K562 (cell line): ENCODE results near the gene RNPEPL1. TPM values are rescaled to one million over a fixed set of nuclear protein-coding genes. Genes with fewer than 3 reads are reported as not detected.
A peak's percentile ranks its signal among the peaks of the same experiment; 100 is the strongest.

Experiments used
- ATAC-seq: fragments of 200-7000 bp; cut with Tn5 transposase; 3 replicates; pipeline ENCODE4 v1.9.1; 2020; ENCODE audit warnings: moderate library complexity
- BruUV-seq: library from RNA; stranded (reverse); fragments of 400-500 nt; replicated peaks from 2 replicates; lab custom pipeline; 2021; lab: Mats Ljungman, UMichigan
- CTCF ChIA-PET: fragments of 300-600 bp; formaldehyde crosslinking; extraction: SDS; loops from one replicate; lab custom pipeline; 2021; ENCODE audit warnings: low intra/inter-chr PET ratio; lab: Yijun Ruan, JAX
- POLR2A ChIA-PET: fragments of 300-600, 350-650 bp; sonication (Branson Sonifier 250); formaldehyde crosslinking; extraction: SDS; loops from one replicate; lab custom pipeline; 2021; ENCODE audit warnings: antibody characterized with exemption, inconsistent platforms; lab: Yijun Ruan, JAX
- DNase-seq, 4 experiments: peaks; one replicate each; pipeline versions ENCODE4 v3.0.0 to v3.0.0-alpha.2; 2011 to 2018; ENCODE audit warnings: low spot score in 3 of 4, mixed read lengths in 3 of 4; ENCODE audit errors: extremely low read depth in 1 of 4
- FAIRE-seq: peaks from 2 replicates; lab custom pipeline; 2011; peaks lifted over from hg19 to GRCh38; lab: Jason Lieb, UNC
- H2AFZ ChIP-seq: 2 replicates; pipeline ENCODE4 v1.6.0; 2011; ENCODE audit warnings: low read depth, low read length, control low read depth, inconsistent platforms
- H3K27ac ChIP-seq: fragments of 200-600 bp; 3 replicates; pipeline ENCODE4 v1.8.0; 2011; ENCODE audit warnings: low read depth, mild to moderate bottlenecking, control low read depth, inconsistent platforms, low read length, moderate library complexity, mixed read lengths; ENCODE audit errors: extremely low read depth
- H3K27me3 ChIP-seq, 2 experiments: fragments of 300-600 bp in 1 of 2; 2 replicates in 1 of 2; 3 replicates in 1 of 2; pipeline versions ENCODE4 v1.6.0 to v1.8.0; 2011; ENCODE audit warnings: inconsistent platforms in 2 of 2, low read length in 2 of 2, mild to moderate bottlenecking in 1 of 2, mixed read lengths in 1 of 2, moderate library complexity in 1 of 2; ENCODE audit not compliant: control insufficient read depth in 2 of 2, insufficient read depth in 2 of 2
- H3K36me3 ChIP-seq: fragments of 300-600 bp; 3 replicates; pipeline ENCODE4 v1.8.0; 2011; ENCODE audit warnings: mild to moderate bottlenecking, low read length, inconsistent platforms; ENCODE audit not compliant: control insufficient read depth, insufficient read depth
- H3K4me1 ChIP-seq, 2 experiments: fragments of 200-600 bp in 1 of 2; replicated peaks in 1 of 2; 2 replicates in 1 of 2; 3 replicates in 1 of 2; pipeline versions ENCODE4 v1.5.1 to v1.8.0; 2011; ENCODE audit warnings: inconsistent platforms in 2 of 2, low read length in 2 of 2, mild to moderate bottlenecking in 1 of 2, mixed read lengths in 1 of 2, moderate library complexity in 1 of 2; ENCODE audit not compliant: control insufficient read depth in 2 of 2, insufficient read depth in 2 of 2
- H3K4me2 ChIP-seq: 2 replicates; pipeline ENCODE4 v1.6.1; 2011; ENCODE audit warnings: low read length, control low read depth, inconsistent platforms, mixed read lengths; ENCODE audit not compliant: insufficient read depth
- H3K4me3 ChIP-seq: fragments of 200-600 bp; sonication (generic), shearing (Covaris generic); 2 replicates; pipeline ENCODE4 v1.5.1; 2016; ENCODE audit warnings: control low read depth, inconsistent platforms
- H3K79me2 ChIP-seq: fragments of 200-600 bp; 3 replicates; pipeline ENCODE4 v1.8.0; 2011; ENCODE audit warnings: low read length, inconsistent platforms; ENCODE audit not compliant: control insufficient read depth, insufficient read depth
- H3K9ac ChIP-seq, 2 experiments: 2 replicates each; pipeline versions ENCODE4 v1.6.0 to v1.6.1; 2011; ENCODE audit warnings: low read depth in 2 of 2, low read length in 2 of 2, control low read depth in 1 of 2, inconsistent platforms in 1 of 2, mild to moderate bottlenecking in 1 of 2, mixed read lengths in 1 of 2; ENCODE audit not compliant: insufficient read depth in 1 of 2
- H3K9me1 ChIP-seq: one replicate; pipeline ENCODE4 v1.6.0; 2011; ENCODE audit warnings: inconsistent platforms, mild to moderate bottlenecking, low read length, moderate library complexity; ENCODE audit not compliant: control insufficient read depth, insufficient read depth
- H3K9me3 ChIP-seq: replicated peaks from 2 replicates; pipeline ENCODE4 v1.5.1; 2011; ENCODE audit warnings: low read depth, low read length, inconsistent platforms; ENCODE audit not compliant: control insufficient read depth, insufficient read depth
- H4K20me1 ChIP-seq: replicated peaks from 2 replicates; pipeline ENCODE4 v1.6.1; 2011; ENCODE audit warnings: low read length, inconsistent platforms, mixed read lengths; ENCODE audit not compliant: control insufficient read depth, insufficient read depth
- ELF4 ChIP-seq: fragments of 450-650 bp; formaldehyde crosslinking; IDR thresholded peaks from 2 replicates; pipeline ENCODE4 v1.4.0; 2022; ENCODE audit warnings: missing genetic modification characterization
- POLR2G ChIP-seq: fragments of 200-400 bp; formaldehyde crosslinking; IDR thresholded peaks from 2 replicates; pipeline ENCODE4 v1.6.1; 2017; ENCODE audit warnings: low read depth, mild to moderate bottlenecking, antibody characterized with exemption, low read length, moderate library complexity
- SRSF9 ChIP-seq: fragments of 200-400 bp; formaldehyde crosslinking; IDR thresholded peaks from 2 replicates; pipeline ENCODE4 v1.6.1; 2017; ENCODE audit warnings: low read depth, low read length, borderline replicate concordance
- ZNF551 ChIP-seq: fragments of 250-450 bp; sonication (Bioruptor Pico); IDR thresholded peaks from 2 replicates; pipeline ENCODE4 v1.5.0; 2021; ENCODE audit warnings: mild to moderate bottlenecking, moderate library complexity
- WGBS: fragments of 100-300 bp; shearing (Covaris generic); methylation state at CpG from one replicate; pipeline ENCODE4 v1.1.6; 2016; ENCODE audit warnings: low coverage, mixed read lengths; ENCODE audit not compliant: insufficient coverage; ENCODE audit errors: missing lambda C conversion rate; 5-methylcytosine and 5-hydroxymethylcytosine counted together
- in situ Hi-C: fragments of 300-500 bp; cut with MboI; formaldehyde crosslinking; loops from 4 replicates; pipeline ENCODE4 v1.15.0; 2018; ENCODE audit warnings: inconsistent platforms, mixed read lengths
- intact Hi-C: fragments of 100-400 bp; cut with micrococcal nuclease; formaldehyde crosslinking; loops from 2 replicates; pipeline ENCODE4 v1.14.2; 2022
- polyA plus RNA-seq, 8 experiments: library from polyadenylated mRNA; depleted of rRNA in 4 of 8; stranded (reverse) in 5 of 8; unstranded in 3 of 8; fragments of >200 nt; fragmentation: Nextera tagmentation in 2 of 8; fragmentation: Illumina TruSeq in 1 of 8; extraction: Ambion mirVana in 2 of 8; extraction: Trizol in 1 of 8; gene quantifications; 2 replicates each; pipeline versions ENCODE4 v1.2.1 to v1.2.3, GENCODE V29; 2011 to 2014; ENCODE audit warnings: inconsistent platforms in 1 of 8, missing spikeins in 1 of 8
- total RNA-seq, 7 experiments: library from RNA; depleted of rRNA in 6 of 7; stranded (reverse); fragments of >200 nt in 6 of 7; fragmentation: Illumina TruSeq in 2 of 7; extraction: Trizol in 2 of 7; gene quantifications; 2 replicates each; pipeline versions ENCODE4 v1.2.1 to v1.2.3, GENCODE V29; 2011 to 2021; ENCODE audit warnings: low replicate concordance in 1 of 7

RNPEPL1 gene
- total and polyA plus RNA-seq, 9 of the 15 experiments (the other 6 are each of a cell fraction or from before 2014, with no cell fraction given): 0.07 to 38.7 (median 5.6) TPM

- TF ChIP-seq ELF4 (no peak), SRSF9 (no peak)
These were observed 45.9 kb upstream of the RNPEPL1 start (continued) for GRCh38 chr2:240522406-240522805.

GRCh38 chr2:240523451-240524281 lies 44.6 kb upstream of the RNPEPL1 start:
- intact Hi-C loops: no loop called here
- BruUV-seq: no TSS peak
- 94% methylated on average over 28 of the region's 32 CpGs for WGBS
- H3K27ac ChIP-seq: no peak overlapping the region
- POLR2A ChIA-PET: no interaction called here
- no peaks in the 10 kb centered on the region for H4K20me1 ChIP-seq
- peaks cover 44% of the 10 kb centered on the region; the same call in 2 of the 3 replicates for H3K36me3 ChIP-seq
- H3K9me1 ChIP-seq: no peaks in the 10 kb centered on the region
- CTCF ChIA-PET: interaction anchor here (0.7 kb wide), 1 partner anchor 550 kb away, joined by 3 read pairs; no protein-coding TSS in a partner anchor
- no peaks in the 10 kb centered on the region for H3K27me3 ChIP-seq
- no peak overlapping the region for H3K4me2 ChIP-seq
- H3K4me1 ChIP-seq: no peaks in the 10 kb centered on the region
- FAIRE-seq: no peak
- TF ChIP-seq ZNF551: no peak
- 0 out of 2 replicates have a peak, but pooled peaks have one; percentile 12 for TF ChIP-seq POLR2G
- no peak overlapping the region for H3K4me3 ChIP-seq
- ATAC-seq: no peak
- DNase-seq: no peak
- H3K9me3 ChIP-seq: peaks cover 18% of the 10 kb centered on the region
- H3K9ac ChIP-seq: no peak overlapping the region
- no peak overlapping the region for H2AFZ ChIP-seq
- in situ Hi-C loops: no loop called here
- H3K79me2 ChIP-seq: no peaks in the 10 kb centered on the region
